Activated CD4-positive, alpha-beta T cell treated with anti-CD3 and anti-CD28 coated beads for 1 hour (primary cell): ENCODE results near the gene ZNF302.
A peak's percentile ranks its signal among the peaks of the same experiment; 100 is the strongest.

Experiments
- DNase-seq: peaks from one replicate; pipeline ENCODE4 v3.0.0-alpha.2; 2020

ZNF302 gene

DNA sequence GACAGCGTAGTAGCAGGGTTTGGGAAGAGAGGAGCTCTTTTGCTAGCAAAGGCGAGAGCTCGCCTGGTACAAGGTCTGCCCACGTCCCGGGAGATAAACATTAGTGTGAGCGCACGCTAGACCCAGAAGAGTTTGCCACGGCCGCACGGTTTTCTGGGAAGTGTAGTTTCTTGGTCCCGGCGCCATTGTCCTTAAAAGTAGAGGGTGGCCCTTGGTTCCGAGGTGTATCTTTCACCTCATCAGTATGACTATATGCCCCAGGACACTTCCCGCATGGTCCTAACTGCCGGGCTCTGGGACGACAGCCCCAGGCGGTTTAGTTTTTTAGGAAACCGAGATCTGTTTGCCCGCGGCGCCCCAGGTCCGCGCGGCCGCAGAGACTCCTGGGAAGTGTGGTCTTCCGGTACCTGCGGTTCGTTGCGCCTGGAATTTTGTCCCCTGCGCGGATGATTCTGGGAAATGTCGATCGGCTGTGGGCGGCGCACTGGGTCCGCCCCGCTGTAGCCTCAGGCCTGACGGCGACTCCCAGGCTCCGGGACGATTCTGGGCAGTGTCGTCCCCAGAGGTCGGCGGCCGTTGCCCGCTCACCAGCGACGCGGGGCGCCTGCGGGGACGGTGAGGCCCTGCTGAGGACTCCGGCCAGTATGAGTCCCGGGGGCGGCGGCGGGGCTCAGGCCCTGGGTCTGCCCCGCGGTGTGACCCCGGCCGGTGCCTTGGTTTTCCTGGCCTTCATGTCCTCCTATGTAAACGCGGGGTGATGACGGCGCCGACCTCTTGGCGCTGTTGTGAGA lies 56.5 kb downstream of the ZNF302 start, which contains the start of gene ZNF181:
TSS of gene ZNF181 (plus strand) at position 498 of the 791 bp plus-strand sequence. CDS start 795 bp downstream, outside the sequence.
- peak; percentile 64 for DNase-seq

DNA sequence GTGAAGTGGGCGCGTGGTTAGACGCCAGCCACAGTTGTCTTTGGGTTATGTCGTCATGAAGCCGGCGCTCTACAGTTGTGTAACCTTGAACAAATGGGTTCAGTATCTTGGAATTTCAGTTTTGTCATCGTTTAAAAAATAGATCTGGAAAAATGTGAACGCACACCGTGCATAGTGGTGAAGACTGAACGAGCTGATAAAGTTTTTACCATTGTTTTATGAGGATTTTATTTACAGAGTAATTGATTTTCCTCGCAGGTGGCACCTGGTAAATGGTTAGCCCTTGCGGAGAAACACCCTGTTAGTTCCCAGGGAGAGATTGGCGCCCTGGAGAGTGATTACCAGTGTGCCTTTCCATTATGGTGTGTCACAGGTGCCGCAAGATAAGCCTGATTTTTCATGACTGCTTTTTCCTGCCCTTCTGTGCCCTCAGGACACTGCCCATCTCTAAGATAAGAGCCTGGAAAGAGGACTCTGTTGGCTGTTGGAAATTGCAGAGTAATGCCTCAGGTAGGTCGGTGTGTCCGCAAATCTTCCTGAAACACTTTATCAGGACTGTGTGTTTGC lies 57.1 kb downstream of the ZNF302 start:
- no peak for DNase-seq
